Subcutaneous abdominal adipose tissue (tissue), 5 donors: ENCODE data around the gene VPS45.
"Not testable (repeated sequence)": the region's sequence is repeated elsewhere in the genome, so short reads cannot be mapped to it uniquely, and the experiment has no call there.

ENCODE experiments used
- H3K27ac ChIP-seq: one replicate; pipeline ENCODE4 v1.7.0; 2013; ENCODE audit warnings: low read depth, mild to moderate bottlenecking, inconsistent platforms, low read length, moderate library complexity
- H3K27me3 ChIP-seq, 5 donors: one replicate each; pipeline ENCODE4 v1.7.0; 2013; ENCODE audit warnings: low read length in 5 of 5, inconsistent platforms in 1 of 5; ENCODE audit not compliant: control insufficient read depth in 5 of 5, insufficient read depth in 4 of 5
- H3K36me3 ChIP-seq, 5 donors: one replicate each; pipeline ENCODE4 v1.7.0; 2013; ENCODE audit warnings: low read length in 5 of 5; ENCODE audit not compliant: control insufficient read depth in 5 of 5, insufficient read depth in 5 of 5
- H3K4me1 ChIP-seq, 5 donors: one replicate each; pipeline ENCODE4 v1.7.0; 2013; ENCODE audit warnings: low read length in 5 of 5, mild to moderate bottlenecking in 3 of 5, moderate library complexity in 1 of 5; ENCODE audit not compliant: control insufficient read depth in 5 of 5, insufficient read depth in 5 of 5
- H3K4me3 ChIP-seq, 5 donors: one replicate each; pipeline ENCODE4 v1.7.0; 2013; ENCODE audit warnings: low read length in 5 of 5, low read depth in 1 of 5
- H3K9ac ChIP-seq, 5 donors: one replicate each; pipeline ENCODE4 v1.7.0; 2013; ENCODE audit warnings: low read length in 5 of 5, mild to moderate bottlenecking in 4 of 5, moderate library complexity in 3 of 5
- H3K9me3 ChIP-seq, 5 donors: one replicate each; pipeline ENCODE4 v1.7.0; 2013; ENCODE audit warnings: low read length in 5 of 5; ENCODE audit not compliant: control insufficient read depth in 5 of 5
- donor health status: healthy.
- donor health status: healthy.
- donor health status: healthy.
- donor health status: healthy.
- donor health status: healthy.

VPS45 gene

DNA sequence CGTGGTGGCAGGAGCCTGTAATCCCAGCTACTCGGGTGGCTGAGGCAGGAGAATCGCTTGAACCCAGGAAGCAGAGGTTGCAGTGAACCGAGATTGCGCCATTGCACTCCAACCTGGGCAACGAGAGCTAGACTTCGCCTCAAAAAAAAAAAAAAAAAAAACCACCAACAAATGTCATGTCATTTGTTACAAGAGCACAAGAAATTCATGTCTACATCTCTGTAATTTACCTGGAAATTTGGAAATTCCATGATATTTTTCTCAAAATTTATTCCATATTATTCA, 16.5 kb upstream of the VPS45 start:
- no peaks in the 10 kb centered on the region for H3K27me3 ChIP-seq
- no peaks in the 10 kb centered on the region for H3K9me3 ChIP-seq
- peaks cover 0 to 9% (median 6%) of the 10 kb centered on the region in 5 donors for H3K4me1 ChIP-seq
- H3K36me3 ChIP-seq, result no peaks in the 10 kb centered on the region
- H3K4me3 ChIP-seq, result no peak overlapping the region
- no peak overlapping the region for H3K9ac ChIP-seq
- no peak overlapping the region for H3K27ac ChIP-seq

DNA sequence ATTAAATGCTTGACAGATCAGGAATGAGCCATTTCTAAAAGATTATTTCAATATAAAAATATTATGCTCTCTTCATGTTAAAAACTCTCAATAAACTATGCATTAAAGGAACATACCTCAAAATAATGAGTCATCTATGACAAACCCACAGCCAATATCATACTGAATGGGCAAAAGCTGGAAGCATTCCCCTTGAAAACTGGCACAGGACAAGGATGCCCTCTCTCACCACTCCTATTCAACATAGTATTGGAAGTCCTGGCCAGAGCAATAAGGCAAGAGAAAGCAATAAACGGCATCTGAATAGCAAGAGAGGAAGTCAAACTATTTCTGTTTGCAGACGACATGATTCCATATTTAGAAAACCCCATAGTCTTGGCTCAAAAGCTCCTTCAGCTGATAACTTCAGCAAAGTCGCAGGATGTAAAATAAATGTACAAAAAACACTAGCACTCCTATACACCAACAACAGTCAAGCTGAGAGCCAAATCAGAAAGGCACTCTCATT, 15.6 kb upstream of the VPS45 start:
- not testable (repeated sequence) for H3K9ac ChIP-seq, H3K36me3 ChIP-seq

DNA sequence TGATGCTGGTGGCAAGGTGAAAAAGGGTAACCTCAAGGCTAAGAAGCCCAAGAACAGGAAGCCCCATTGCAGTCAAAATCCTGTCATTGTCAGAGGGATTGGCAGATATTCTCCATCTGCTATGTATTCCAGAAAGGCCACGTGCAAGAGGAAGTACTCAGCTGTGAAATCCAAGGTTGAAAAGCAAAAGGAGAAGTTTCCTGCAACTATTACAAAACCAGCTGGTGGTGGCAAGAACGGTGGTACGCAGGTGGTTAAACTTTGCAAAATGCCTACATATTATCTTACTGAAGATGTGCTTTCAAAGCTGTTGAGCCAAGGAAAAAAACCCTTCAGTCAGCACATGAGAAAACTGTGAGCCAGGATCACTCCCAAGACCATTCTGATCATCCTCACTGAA, 13.7 kb upstream of the VPS45 start:
- H3K27ac ChIP-seq, result no peak overlapping the region

More for the DNA sequence above, 15.6 kb upstream of the VPS45 start:
- not testable (repeated sequence) for H3K27me3 ChIP-seq, H3K9me3 ChIP-seq, H3K27ac ChIP-seq, H3K4me1 ChIP-seq, H3K4me3 ChIP-seq

DNA sequence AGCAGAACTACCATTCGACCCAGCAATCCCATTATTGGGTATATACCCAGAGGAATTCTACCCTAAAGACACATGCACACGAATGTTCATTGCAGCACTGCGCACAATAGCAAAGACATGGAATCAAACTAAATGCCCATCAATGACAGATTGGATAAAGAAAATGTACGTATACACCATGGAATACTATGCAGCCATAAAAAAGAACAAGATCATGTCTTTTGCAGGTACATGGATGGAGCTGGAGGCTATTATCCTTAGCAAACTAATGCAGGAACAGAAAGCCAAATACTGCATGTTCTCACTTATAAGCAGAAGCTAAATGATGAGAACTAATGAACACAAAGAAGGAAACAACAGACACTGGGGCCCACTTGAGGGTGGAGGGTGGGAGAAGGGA, 12.1 kb upstream of the VPS45 start:
- H3K4me3 ChIP-seq, H3K27ac ChIP-seq, H3K36me3 ChIP-seq, H3K4me1 ChIP-seq, H3K27me3 ChIP-seq, H3K9ac ChIP-seq, H3K9me3 ChIP-seq: not testable (repeated sequence)

More for the DNA sequence above, 13.7 kb upstream of the VPS45 start:
- Histone ChIP-seq H3K36me3 (no peaks in the 10 kb centered on the region), H3K9me3 (no peaks in the 10 kb centered on the region), H3K4me3 (no peak overlapping the region), H3K4me1 (peaks cover 0 to 9% (median 6%) of the 10 kb centered on the region in 5 donors), H3K27me3 (no peaks in the 10 kb centered on the region), H3K9ac (no peak overlapping the region)

DNA sequence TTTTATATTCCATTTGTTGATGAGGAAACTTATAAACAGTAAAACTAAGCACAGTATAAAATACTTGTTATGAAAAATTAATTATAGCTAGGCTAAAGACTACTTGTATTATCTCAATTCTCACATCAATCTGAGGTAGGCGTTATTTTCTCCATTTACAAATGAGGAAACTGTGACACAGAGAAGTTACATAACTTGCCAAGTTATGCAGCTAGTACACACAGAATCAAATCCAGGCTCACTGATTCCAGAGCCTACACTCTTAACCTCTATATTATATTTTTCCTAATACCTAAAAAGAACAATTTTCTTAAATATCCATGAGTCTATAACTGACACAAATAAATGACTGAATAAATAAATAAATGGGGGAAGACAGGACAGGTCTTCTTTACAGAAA, 11.2 kb upstream of the VPS45 start:
- H3K27me3 ChIP-seq, result no peaks in the 10 kb centered on the region
- H3K36me3 ChIP-seq, result no peaks in the 10 kb centered on the region
- H3K9ac ChIP-seq, result no peak overlapping the region
- H3K4me1 ChIP-seq, result peaks cover 0 to 8% (median 4%) of the 10 kb centered on the region in 5 donors
- H3K27ac ChIP-seq, result no peak overlapping the region
- no peak overlapping the region for H3K4me3 ChIP-seq
- no peaks in the 10 kb centered on the region for H3K9me3 ChIP-seq

DNA sequence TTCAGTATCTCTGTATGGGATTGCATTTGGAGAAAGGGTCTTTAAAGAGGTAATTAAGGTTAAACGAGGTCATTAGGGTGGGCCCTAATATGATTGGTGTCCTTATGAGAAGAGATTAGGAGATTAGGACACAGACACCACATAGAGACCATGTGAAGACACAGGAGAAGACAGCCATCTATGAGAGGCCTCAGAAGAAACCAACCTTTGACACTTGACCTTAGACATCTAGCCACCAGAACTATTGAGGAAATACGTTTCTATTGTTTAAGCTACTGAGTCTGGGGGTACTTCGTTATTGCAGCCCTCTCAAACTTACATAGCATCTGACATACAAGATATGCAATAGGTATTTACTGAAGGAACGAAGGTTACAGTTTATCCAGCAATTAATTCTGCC, 7.3 kb upstream of the VPS45 start:
- Histone ChIP-seq H3K36me3 (no peaks in the 10 kb centered on the region), H3K9ac (no peak overlapping the region), H3K27ac (no peak overlapping the region), H3K4me3 (no peak overlapping the region), H3K4me1 (peaks cover 0 to 3% (median 0%) of the 10 kb centered on the region in 5 donors), H3K9me3 (no peaks in the 10 kb centered on the region), H3K27me3 (no peaks in the 10 kb centered on the region)

DNA sequence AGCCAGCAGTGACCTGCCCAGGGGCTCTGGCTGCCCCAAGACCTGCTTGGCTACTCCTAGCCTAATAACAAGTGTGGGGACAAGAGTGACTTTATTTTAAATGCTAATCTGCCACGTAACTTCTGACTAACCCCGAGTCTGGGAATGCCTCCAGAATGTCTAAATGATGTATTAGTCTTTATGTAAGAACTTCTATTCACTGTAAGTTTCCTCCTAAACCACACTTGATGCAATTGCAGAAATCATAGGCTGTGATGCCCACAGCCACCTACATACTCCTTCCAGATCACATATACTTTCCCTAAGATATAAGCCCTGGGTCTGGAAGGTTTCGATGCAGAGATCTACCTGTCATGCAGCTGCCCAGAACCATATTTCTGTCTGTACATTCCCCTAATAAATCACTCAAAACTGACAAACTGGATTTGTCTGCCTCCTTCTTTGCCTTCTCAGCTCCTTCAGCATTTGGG, 5.9 kb upstream of the VPS45 start:
- peaks cover 0 to 11% (median 6%) of the 10 kb centered on the region in 5 donors for H3K4me1 ChIP-seq
- no peak overlapping the region for H3K4me3 ChIP-seq
- H3K9me3 ChIP-seq, result no peaks in the 10 kb centered on the region
- H3K27me3 ChIP-seq, result no peaks in the 10 kb centered on the region
- H3K27ac ChIP-seq, result no peak overlapping the region
- no peaks in the 10 kb centered on the region for H3K36me3 ChIP-seq
- H3K9ac ChIP-seq, result no peak overlapping the region

DNA sequence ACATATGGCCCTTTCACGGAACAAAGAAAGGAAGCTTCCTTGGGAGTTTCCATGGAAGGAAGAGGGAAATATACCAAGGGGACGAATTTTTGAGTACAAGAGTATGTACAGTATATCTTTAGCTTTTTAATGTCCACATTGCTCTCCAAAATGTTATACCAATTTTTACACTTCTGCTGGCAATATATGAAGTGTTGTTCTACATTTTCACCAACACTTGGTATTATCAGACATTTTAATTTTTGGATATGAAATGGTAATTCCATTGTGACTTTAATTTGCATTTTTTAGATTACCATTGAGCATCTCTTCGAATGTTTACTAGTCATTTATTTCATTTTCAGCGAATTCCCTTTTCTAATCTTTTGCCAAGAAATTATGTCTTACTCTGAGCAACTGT, 5.5 kb upstream of the VPS45 start:
- no peak overlapping the region for H3K27ac ChIP-seq
- H3K27me3 ChIP-seq, result no peaks in the 10 kb centered on the region
- no peaks in the 10 kb centered on the region for H3K9me3 ChIP-seq
- H3K4me1 ChIP-seq, result peaks cover 1 to 15% (median 9%) of the 10 kb centered on the region in 5 donors
- no peak overlapping the region for H3K4me3 ChIP-seq
- H3K36me3 ChIP-seq, result no peaks in the 10 kb centered on the region
- no peak overlapping the region for H3K9ac ChIP-seq

DNA sequence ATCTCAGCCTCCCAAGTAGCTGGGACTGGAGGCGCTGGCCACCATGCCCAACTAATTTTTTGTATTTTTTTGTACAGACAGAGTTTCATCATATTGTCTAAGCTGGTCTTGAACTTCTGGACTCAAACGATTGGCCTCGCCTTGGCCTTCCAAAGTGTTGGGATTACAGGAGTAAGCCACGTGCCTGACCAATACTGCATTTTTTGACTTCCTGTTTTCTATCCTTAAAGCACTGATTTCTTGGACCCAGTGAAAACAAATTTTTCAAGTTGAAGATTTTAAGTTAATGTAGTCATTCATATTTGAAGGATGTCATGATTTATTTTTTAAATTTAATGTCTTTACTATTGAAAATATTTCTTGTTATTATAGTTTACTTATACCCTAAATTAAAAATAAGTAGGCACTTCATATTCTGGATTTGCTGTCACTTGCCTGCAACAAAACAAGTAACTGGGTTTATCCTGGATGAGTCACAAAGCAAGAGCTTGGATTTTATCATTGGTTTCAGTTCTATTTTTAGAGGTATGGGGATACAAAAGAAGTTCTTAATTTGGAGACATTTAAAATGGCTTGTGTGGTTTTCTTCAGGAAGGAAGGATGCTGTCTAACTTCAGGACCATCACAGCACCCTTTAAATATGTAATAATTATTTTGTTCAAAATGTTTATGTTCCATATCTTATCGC, 2.2 kb upstream of the VPS45 start:
- Histone ChIP-seq H3K4me3 (no peak overlapping the region), H3K4me1 (peaks cover 3 to 37% (median 21%) of the 10 kb centered on the region in 5 donors), H3K27ac (peak overlapping the region; percentile 93), H3K9me3 (no peaks in the 10 kb centered on the region), H3K36me3 (peaks cover 0 to 10% (median 2%) of the 10 kb centered on the region in 5 donors), H3K9ac (no peak overlapping the region), H3K27me3 (no peaks in the 10 kb centered on the region)

DNA sequence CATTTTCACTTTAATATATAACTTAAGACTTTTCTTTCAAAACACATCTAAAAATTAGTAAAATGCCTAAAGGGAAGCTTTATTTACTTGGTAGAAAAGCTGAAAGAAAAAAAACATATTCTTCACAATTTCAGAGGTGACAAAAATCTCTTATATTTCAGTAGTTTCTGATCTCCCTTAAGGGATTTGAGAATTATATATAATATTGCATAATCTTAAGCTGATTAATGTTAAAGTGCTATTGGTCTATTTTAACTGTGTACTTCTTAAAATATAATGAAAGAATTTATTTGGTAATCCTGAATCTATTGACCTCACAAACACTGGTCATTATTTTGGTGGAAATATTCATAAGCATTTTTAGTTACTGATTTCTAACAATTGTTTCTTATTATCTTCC, 1.2 kb upstream of the VPS45 start:
- H3K27me3 ChIP-seq, result no peaks in the 10 kb centered on the region
- peak overlapping the region; percentile 93 for H3K27ac ChIP-seq
- no peaks in the 10 kb centered on the region for H3K9me3 ChIP-seq
- peaks cover 3 to 37% (median 21%) of the 10 kb centered on the region in 5 donors for H3K4me1 ChIP-seq
- H3K9ac ChIP-seq, result peak overlapping the region; percentile 84 to 95 (median 90)
- peak overlapping the region; percentile 78 to 100 (median 88) for H3K4me3 ChIP-seq
- H3K36me3 ChIP-seq, result peaks cover 0 to 10% (median 2%) of the 10 kb centered on the region in 5 donors
